ENCODE data around the gene XKR3. TPM values are rescaled to one million over a fixed set of nuclear protein-coding genes. Genes with fewer than 3 reads are reported as not detected.
"Not testable (repeated sequence)": the region's sequence is repeated elsewhere in the genome, so short reads cannot be mapped to it uniquely, and the experiment has no call there.

The XKR3 gene
- total RNA-seq, 2 donors from 2014 or later, result 0.23 to 0.24 TPM

- no peaks in the 10 kb centered on the region for H3K27me3 Mint-ChIP-seq (ENCODE audit: low read depth)
- no peaks in the 10 kb centered on the region for H3K9me3 Mint-ChIP-seq
- H3K27ac Mint-ChIP-seq, result no peak overlapping the region
- H3K4me3 Mint-ChIP-seq, result no peak overlapping the region
- no peaks in the 10 kb centered on the region for H3K4me1 Mint-ChIP-seq (ENCODE audit: low read depth)
- H3K36me3 Mint-ChIP-seq (ENCODE audit: insufficient read depth in 2 of 2), result no peaks in the 10 kb centered on the region
- DNase-seq (no peak), ATAC-seq (replicated peaks in 1 of 2) (no peak)
Measured at GRCh38 chr22:16800358-16800757, 24.9 kb downstream of the XKR3 start.

- not testable (repeated sequence) for H3K36me3 Mint-ChIP-seq (ENCODE audit: insufficient read depth in 2 of 2); ATAC-seq (replicated peaks in 1 of 2)
Measured at GRCh38 chr22:16795504-16795903, 29.7 kb downstream of the XKR3 start.

GRCh38 chr22:16793831-16794230, 31.4 kb downstream of the XKR3 start:
- Mint-ChIP-seq H3K36me3 (ENCODE audit: insufficient read depth in 2 of 2) (no peaks in the 10 kb centered on the region), H3K27ac (no peak overlapping the region), H3K27me3 (ENCODE audit: low read depth) (no peaks in the 10 kb centered on the region), H3K4me3 (no peak overlapping the region), H3K9me3 (no peaks in the 10 kb centered on the region), H3K4me1 (ENCODE audit: low read depth) (no peaks in the 10 kb centered on the region)
- DNase-seq (no peak), ATAC-seq (replicated peaks in 1 of 2) (no peak)

More at GRCh38 chr22:16795504-16795903, 29.7 kb downstream of the XKR3 start:
- H3K27me3 Mint-ChIP-seq (ENCODE audit: low read depth); H3K9me3 Mint-ChIP-seq; H3K4me1 Mint-ChIP-seq (ENCODE audit: low read depth); H3K4me3 Mint-ChIP-seq; DNase-seq; H3K27ac Mint-ChIP-seq: not testable (repeated sequence)

GRCh38 chr22:16789860-16790493, 35.2 kb downstream of the XKR3 start:
- ATAC-seq (replicated peaks in 1 of 2) (no peak), DNase-seq (no peak)
- no peaks in the 10 kb centered on the region for H3K4me1 Mint-ChIP-seq (ENCODE audit: low read depth)
- H3K9me3 Mint-ChIP-seq, result no peaks in the 10 kb centered on the region
- no peaks in the 10 kb centered on the region for H3K27me3 Mint-ChIP-seq (ENCODE audit: low read depth)
- no peaks in the 10 kb centered on the region for H3K36me3 Mint-ChIP-seq (ENCODE audit: insufficient read depth in 2 of 2)
- H3K27ac Mint-ChIP-seq, result no peak overlapping the region
- H3K4me3 Mint-ChIP-seq, result no peak overlapping the region

GRCh38 chr22:16783930-16784354, 41.3 kb downstream of the XKR3 start:
- Mint-ChIP-seq H3K27ac (no peak overlapping the region), H3K9me3 (no peaks in the 10 kb centered on the region), H3K4me1 (ENCODE audit: low read depth) (no peaks in the 10 kb centered on the region), H3K27me3 (ENCODE audit: low read depth) (no peaks in the 10 kb centered on the region), H3K36me3 (ENCODE audit: insufficient read depth in 2 of 2) (no peaks in the 10 kb centered on the region), H3K4me3 (no peak overlapping the region)
- no peak for ATAC-seq (replicated peaks in 1 of 2)
- DNase-seq, result no peak

- H3K27me3 Mint-ChIP-seq (ENCODE audit: low read depth), result no peaks in the 10 kb centered on the region
- H3K9me3 Mint-ChIP-seq, result no peaks in the 10 kb centered on the region
- H3K27ac Mint-ChIP-seq, result no peak overlapping the region
- no peaks in the 10 kb centered on the region for H3K4me1 Mint-ChIP-seq (ENCODE audit: low read depth)
- ATAC-seq (replicated peaks in 1 of 2) (no peak), DNase-seq (no peak)
- H3K4me3 Mint-ChIP-seq, result no peak overlapping the region
- H3K36me3 Mint-ChIP-seq (ENCODE audit: insufficient read depth in 2 of 2), result no peaks in the 10 kb centered on the region
Measured at GRCh38 chr22:16783453-16783852, 41.8 kb downstream of the XKR3 start.

- Mint-ChIP-seq H3K9me3 (peaks cover 0 to 2% of the 10 kb centered on the region in 2 donors), H3K36me3 (ENCODE audit: insufficient read depth in 2 of 2) (no peaks in the 10 kb centered on the region), H3K27me3 (ENCODE audit: low read depth) (no peaks in the 10 kb centered on the region), H3K4me1 (ENCODE audit: low read depth) (no peaks in the 10 kb centered on the region), H3K27ac (no peak overlapping the region), H3K4me3 (no peak overlapping the region)
- ATAC-seq (replicated peaks in 1 of 2) (no peak), DNase-seq (no peak)
Measured at GRCh38 chr22:16781764-16782329, 43.4 kb downstream of the XKR3 start.

- H3K27me3 Mint-ChIP-seq (ENCODE audit: low read depth), result no peaks in the 10 kb centered on the region
- H3K36me3 Mint-ChIP-seq (ENCODE audit: insufficient read depth in 2 of 2), result no peaks in the 10 kb centered on the region
- no peak overlapping the region for H3K27ac Mint-ChIP-seq
- H3K4me1 Mint-ChIP-seq (ENCODE audit: low read depth), result no peaks in the 10 kb centered on the region
- ATAC-seq (replicated peaks in 1 of 2) (no peak), DNase-seq (no peak)
- H3K4me3 Mint-ChIP-seq, result no peak overlapping the region
- peaks cover 0 to 2% of the 10 kb centered on the region in 2 donors for H3K9me3 Mint-ChIP-seq
Measured at GRCh38 chr22:16781074-16781763, 44.0 kb downstream of the XKR3 start.

- Mint-ChIP-seq H3K4me1 (ENCODE audit: low read depth) (peaks cover 9% of the 10 kb centered on the region), H3K9me3 (peaks cover 2% of the 10 kb centered on the region in 2 donors), H3K27ac (no peak overlapping the region), H3K27me3 (ENCODE audit: low read depth) (no peaks in the 10 kb centered on the region), H3K4me3 (no peak overlapping the region), H3K36me3 (ENCODE audit: insufficient read depth in 2 of 2) (peaks cover 0 to 1% of the 10 kb centered on the region in 2 donors)
- ATAC-seq (replicated peaks in 1 of 2) (no peak), DNase-seq (no peak)
Measured at GRCh38 chr22:16777284-16777924, 47.8 kb downstream of the XKR3 start.

GRCh38 chr22:16776080-16776479, 49.1 kb downstream of the XKR3 start:
- H3K4me1 Mint-ChIP-seq (ENCODE audit: low read depth), result peaks cover 9% of the 10 kb centered on the region
- no peak for ATAC-seq (replicated peaks in 1 of 2)

GRCh38 chr22:16774911-16775500, 50.2 kb downstream of the XKR3 start:
- ATAC-seq (replicated peaks in 1 of 2), result no peak

More at GRCh38 chr22:16776080-16776479, 49.1 kb downstream of the XKR3 start:
- DNase-seq, result no peak
- Mint-ChIP-seq H3K4me3 (no peak overlapping the region), H3K27me3 (ENCODE audit: low read depth) (no peaks in the 10 kb centered on the region), H3K9me3 (peaks cover 2 to 4% of the 10 kb centered on the region in 2 donors), H3K27ac (peak overlapping the region; percentile 81), H3K36me3 (ENCODE audit: insufficient read depth in 2 of 2) (peaks cover 0 to 1% of the 10 kb centered on the region in 2 donors)

GRCh38 chr22:16771569-16771968, 53.6 kb downstream of the XKR3 start:
- H3K27ac Mint-ChIP-seq; H3K4me3 Mint-ChIP-seq; ATAC-seq (replicated peaks in 1 of 2); DNase-seq; H3K4me1 Mint-ChIP-seq (ENCODE audit: low read depth); H3K36me3 Mint-ChIP-seq (ENCODE audit: insufficient read depth in 2 of 2); H3K27me3 Mint-ChIP-seq (ENCODE audit: low read depth): not testable (repeated sequence)
- peaks cover 5 to 11% of the 10 kb centered on the region in 2 donors for H3K9me3 Mint-ChIP-seq

More at GRCh38 chr22:16774911-16775500, 50.2 kb downstream of the XKR3 start:
- H3K9me3 Mint-ChIP-seq, result peaks cover 2 to 4% of the 10 kb centered on the region in 2 donors
- H3K27me3 Mint-ChIP-seq (ENCODE audit: low read depth), result no peaks in the 10 kb centered on the region
- no peak overlapping the region for H3K27ac Mint-ChIP-seq
- no peak overlapping the region for H3K4me3 Mint-ChIP-seq
- peaks cover 0 to 1% of the 10 kb centered on the region in 2 donors for H3K36me3 Mint-ChIP-seq (ENCODE audit: insufficient read depth in 2 of 2)
- peaks cover 9% of the 10 kb centered on the region for H3K4me1 Mint-ChIP-seq (ENCODE audit: low read depth)
- no peak for DNase-seq

- H3K9me3 Mint-ChIP-seq, result peaks cover 8 to 14% of the 10 kb centered on the region in 2 donors
- ATAC-seq (replicated peaks in 1 of 2); H3K36me3 Mint-ChIP-seq (ENCODE audit: insufficient read depth in 2 of 2); H3K27ac Mint-ChIP-seq; DNase-seq; H3K27me3 Mint-ChIP-seq (ENCODE audit: low read depth); H3K4me3 Mint-ChIP-seq; H3K4me1 Mint-ChIP-seq (ENCODE audit: low read depth): not testable (repeated sequence)
Measured at GRCh38 chr22:16767927-16768326, 57.3 kb downstream of the XKR3 start.

All from activated T-cell treated with anti-CD3 and anti-CD28 coated beads, Interleukin-2, amount 50 U/mL, for 72 hours (primary cell).